ENCODE measurements around the gene CBX4.

The CBX4 gene

GRCh38 chr17:79785900-79786810, 53.1 kb downstream of the CBX4 start:
- H3K9me3 Mint-ChIP-seq, result no peaks in the 10 kb centered on the region

GRCh38 chr17:79785017-79785899, 54.0 kb downstream of the CBX4 start:
- H3K4me3 Mint-ChIP-seq, result no peak overlapping the region
- no peaks in the 10 kb centered on the region for H3K9me3 Mint-ChIP-seq
- no peaks in the 10 kb centered on the region for H3K36me3 Mint-ChIP-seq (ENCODE audit: low read depth)
- H3K4me1 Mint-ChIP-seq (ENCODE audit: low read depth), result peaks cover 26% of the 10 kb centered on the region
- no peak overlapping the region for H3K27ac Mint-ChIP-seq
- intact Hi-C loops (cut with micrococcal nuclease), result loop anchor here (5.0 kb wide), 1 partner anchor 132 kb away; no protein-coding TSS in a partner anchor
- peaks cover 77% of the 10 kb centered on the region for H3K27me3 Mint-ChIP-seq

More at GRCh38 chr17:79785900-79786810, 53.1 kb downstream of the CBX4 start:
- intact Hi-C loops (cut with micrococcal nuclease), result loop anchor here (5.0 kb wide), 1 partner anchor 131 kb away; no protein-coding TSS in a partner anchor
- Mint-ChIP-seq H3K4me1 (ENCODE audit: low read depth) (peaks cover 35% of the 10 kb centered on the region), H3K36me3 (ENCODE audit: low read depth) (no peaks in the 10 kb centered on the region), H3K27ac (no peak overlapping the region), H3K4me3 (no peak overlapping the region), H3K27me3 (peaks cover 77% of the 10 kb centered on the region)

GRCh38 chr17:79784353-79785016, 54.8 kb downstream of the CBX4 start:
- Mint-ChIP-seq H3K27me3 (peaks cover 77% of the 10 kb centered on the region), H3K9me3 (no peaks in the 10 kb centered on the region), H3K27ac (no peak overlapping the region), H3K4me1 (ENCODE audit: low read depth) (peaks cover 23% of the 10 kb centered on the region), H3K4me3 (no peak overlapping the region), H3K36me3 (ENCODE audit: low read depth) (no peaks in the 10 kb centered on the region)
- intact Hi-C loops (cut with micrococcal nuclease), result loop anchor here (5.0 kb wide), 1 partner anchor 133 kb away; no protein-coding TSS in a partner anchor

DNA sequence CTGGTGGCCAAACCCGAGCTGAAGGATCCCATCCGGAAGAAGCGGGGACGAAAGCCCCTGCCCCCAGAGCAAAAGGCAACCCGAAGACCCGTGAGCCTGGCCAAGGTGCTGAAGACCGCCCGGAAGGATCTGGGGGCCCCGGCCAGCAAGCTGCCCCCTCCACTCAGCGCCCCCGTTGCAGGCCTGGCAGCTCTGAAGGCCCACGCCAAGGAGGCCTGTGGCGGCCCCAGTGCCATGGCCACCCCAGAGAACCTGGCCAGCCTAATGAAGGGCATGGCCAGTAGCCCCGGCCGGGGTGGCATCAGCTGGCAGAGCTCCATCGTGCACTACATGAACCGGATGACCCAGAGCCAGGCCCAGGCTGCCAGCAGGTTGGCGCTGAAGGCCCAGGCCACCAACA, 55.3 kb downstream of the CBX4 start:
- intact Hi-C loops (cut with micrococcal nuclease), result no loop called here
- Mint-ChIP-seq H3K27me3 (peaks cover 77% of the 10 kb centered on the region), H3K4me1 (ENCODE audit: low read depth) (peaks cover 26% of the 10 kb centered on the region), H3K9me3 (no peaks in the 10 kb centered on the region), H3K36me3 (ENCODE audit: low read depth) (no peaks in the 10 kb centered on the region), H3K27ac (no peak overlapping the region), H3K4me3 (no peak overlapping the region)

Data from dendritic cell treated with granulocyte-macrophage colony-stimulating factor and Interleukin-4, amounts not matched to agents 40 ng/mL and 50 ng/mL, for 4 days (primary cell).